ENCODE results near the gene WSCD1. TPM values are rescaled to one million over a fixed set of nuclear protein-coding genes. Genes with fewer than 3 reads are reported as not detected.

WSCD1 gene
- total and polyA plus RNA-seq, 3 experiments from 2014 or later: 0.13 to 0.35 TPM; not detected in 1

GRCh38 chr17:6035801-6036394 lies 34.3 kb upstream of the WSCD1 start:
- Histone ChIP-seq H3K27me3 (ENCODE audit: insufficient read depth, low read length, poor library complexity, severe bottlenecking) (no peaks in the 10 kb centered on the region), H3K9me3 (ENCODE audit: low read length) (no peaks in the 10 kb centered on the region), H3K36me3 (ENCODE audit: insufficient read depth, low read length) (no peaks in the 10 kb centered on the region), H3K27ac (ENCODE audit: low read depth, low read length) (no peak overlapping the region), H3K4me3 (ENCODE audit: low read length) (no peak overlapping the region), H3K4me1 (ENCODE audit: insufficient read depth, low read length) (no peaks in the 10 kb centered on the region)
- Mint-ChIP-seq H3K4me3 (no peak overlapping the region), H3K4me1 (no peaks in the 10 kb centered on the region), H3K27me3 (peaks cover 2 to 19% of the 10 kb centered on the region in 2 donors), H3K27ac (no peak overlapping the region), H3K36me3 (no peaks in the 10 kb centered on the region), H3K9me3 (no peaks in the 10 kb centered on the region)
- CTCF ChIA-PET: interaction anchor here (1.2 kb wide), 1 partner anchor 11 kb away, joined by 3 read pairs; no protein-coding TSS in a partner anchor
- no peak for DNase-seq
- POLR2A ChIA-PET: no interaction called here

GRCh38 chr17:6040504-6040903 lies 29.7 kb upstream of the WSCD1 start:
- POLR2A ChIA-PET: no interaction called here
- no peaks in the 10 kb centered on the region for H3K27me3 ChIP-seq (ENCODE audit: insufficient read depth, low read length, poor library complexity, severe bottlenecking)
- H3K27me3 Mint-ChIP-seq: peaks cover 5 to 7% of the 10 kb centered on the region in 2 donors
- H3K4me3 Mint-ChIP-seq: peak overlapping the region in 1 of 7 donors; percentile 62
- CTCF ChIA-PET: no interaction called here
- no peak overlapping the region for H3K4me3 ChIP-seq (ENCODE audit: low read length)
- H3K9me3 ChIP-seq (ENCODE audit: low read length): no peaks in the 10 kb centered on the region
- no peak overlapping the region for H3K27ac Mint-ChIP-seq
- no peaks in the 10 kb centered on the region for H3K36me3 ChIP-seq (ENCODE audit: insufficient read depth, low read length)
- no peaks in the 10 kb centered on the region for H3K36me3 Mint-ChIP-seq
- H3K9me3 Mint-ChIP-seq: no peaks in the 10 kb centered on the region
- no peak for DNase-seq
- H3K4me1 ChIP-seq (ENCODE audit: insufficient read depth, low read length): no peaks in the 10 kb centered on the region
- no peak overlapping the region for H3K27ac ChIP-seq (ENCODE audit: low read depth, low read length)
- no peaks in the 10 kb centered on the region for H3K4me1 Mint-ChIP-seq

- peaks cover 5 to 7% of the 10 kb centered on the region in 2 donors for H3K27me3 Mint-ChIP-seq
- no peaks in the 10 kb centered on the region for H3K9me3 Mint-ChIP-seq
- ChIA-PET CTCF (no interaction called here), POLR2A (no interaction called here)
- H3K9me3 ChIP-seq (ENCODE audit: low read length): no peaks in the 10 kb centered on the region
- H3K4me1 Mint-ChIP-seq: no peaks in the 10 kb centered on the region
- no peaks in the 10 kb centered on the region for H3K36me3 ChIP-seq (ENCODE audit: insufficient read depth, low read length)
- no peak overlapping the region for H3K4me3 ChIP-seq (ENCODE audit: low read length)
- no peaks in the 10 kb centered on the region for H3K27me3 ChIP-seq (ENCODE audit: insufficient read depth, low read length, poor library complexity, severe bottlenecking)
- H3K27ac ChIP-seq (ENCODE audit: low read depth, low read length): no peak overlapping the region
- no peak overlapping the region for H3K27ac Mint-ChIP-seq
- no peaks in the 10 kb centered on the region for H3K36me3 Mint-ChIP-seq
- H3K4me3 Mint-ChIP-seq: no peak overlapping the region
- no peaks in the 10 kb centered on the region for H3K4me1 ChIP-seq (ENCODE audit: insufficient read depth, low read length)
- no peak for DNase-seq
Measured at GRCh38 chr17:6041246-6041645, 28.9 kb upstream of the WSCD1 start.

- no peaks in the 10 kb centered on the region for H3K4me1 Mint-ChIP-seq
- ChIA-PET POLR2A (no interaction called here), CTCF (no interaction called here)
- no peak overlapping the region for H3K4me3 Mint-ChIP-seq
- H3K27ac ChIP-seq (ENCODE audit: low read depth, low read length): no peak overlapping the region
- H3K27me3 ChIP-seq (ENCODE audit: insufficient read depth, low read length, poor library complexity, severe bottlenecking): no peaks in the 10 kb centered on the region
- no peak for DNase-seq
- H3K9me3 Mint-ChIP-seq: no peaks in the 10 kb centered on the region
- H3K27ac Mint-ChIP-seq: no peak overlapping the region
- H3K27me3 Mint-ChIP-seq: peaks cover 5 to 10% of the 10 kb centered on the region in 2 donors
- no peak overlapping the region for H3K4me3 ChIP-seq (ENCODE audit: low read length)
- H3K36me3 Mint-ChIP-seq: no peaks in the 10 kb centered on the region
- no peaks in the 10 kb centered on the region for H3K36me3 ChIP-seq (ENCODE audit: insufficient read depth, low read length)
- H3K9me3 ChIP-seq (ENCODE audit: low read length): no peaks in the 10 kb centered on the region
- no peaks in the 10 kb centered on the region for H3K4me1 ChIP-seq (ENCODE audit: insufficient read depth, low read length)
Measured at GRCh38 chr17:6043405-6043804, 26.8 kb upstream of the WSCD1 start.

GRCh38 chr17:6044261-6044660 lies 25.9 kb upstream of the WSCD1 start:
- no peaks in the 10 kb centered on the region for H3K36me3 Mint-ChIP-seq
- Histone ChIP-seq H3K27me3 (ENCODE audit: insufficient read depth, low read length, poor library complexity, severe bottlenecking) (no peaks in the 10 kb centered on the region), H3K9me3 (ENCODE audit: low read length) (no peaks in the 10 kb centered on the region), H3K4me3 (ENCODE audit: low read length) (no peak overlapping the region), H3K36me3 (ENCODE audit: insufficient read depth, low read length) (no peaks in the 10 kb centered on the region), H3K27ac (ENCODE audit: low read depth, low read length) (no peak overlapping the region), H3K4me1 (ENCODE audit: insufficient read depth, low read length) (no peaks in the 10 kb centered on the region)
- no peak for DNase-seq
- peaks cover 5 to 10% of the 10 kb centered on the region in 2 donors for H3K27me3 Mint-ChIP-seq
- no peaks in the 10 kb centered on the region for H3K9me3 Mint-ChIP-seq
- no peak overlapping the region for H3K27ac Mint-ChIP-seq
- ChIA-PET CTCF (no interaction called here), POLR2A (no interaction called here)
- H3K4me3 Mint-ChIP-seq: no peak overlapping the region
- no peaks in the 10 kb centered on the region for H3K4me1 Mint-ChIP-seq

GRCh38 chr17:6045621-6046357 lies 24.4 kb upstream of the WSCD1 start:
- Histone ChIP-seq H3K4me1 (ENCODE audit: insufficient read depth, low read length) (no peaks in the 10 kb centered on the region), H3K27ac (ENCODE audit: low read depth, low read length) (no peak overlapping the region), H3K27me3 (ENCODE audit: insufficient read depth, low read length, poor library complexity, severe bottlenecking) (no peaks in the 10 kb centered on the region), H3K36me3 (ENCODE audit: insufficient read depth, low read length) (no peaks in the 10 kb centered on the region), H3K4me3 (ENCODE audit: low read length) (no peak overlapping the region), H3K9me3 (ENCODE audit: low read length) (no peaks in the 10 kb centered on the region)
- CTCF ChIA-PET: no interaction called here
- POLR2A ChIA-PET: no interaction called here
- no peak for DNase-seq
- H3K36me3 Mint-ChIP-seq: no peaks in the 10 kb centered on the region
- H3K4me1 Mint-ChIP-seq: no peaks in the 10 kb centered on the region
- no peaks in the 10 kb centered on the region for H3K9me3 Mint-ChIP-seq
- H3K27ac Mint-ChIP-seq: no peak overlapping the region
- H3K4me3 Mint-ChIP-seq: no peak overlapping the region
- H3K27me3 Mint-ChIP-seq: peaks cover 5 to 6% of the 10 kb centered on the region in 2 donors

GRCh38 chr17:6046431-6046830 lies 23.7 kb upstream of the WSCD1 start:
- no peaks in the 10 kb centered on the region for H3K9me3 Mint-ChIP-seq
- no peaks in the 10 kb centered on the region for H3K36me3 Mint-ChIP-seq
- H3K4me3 Mint-ChIP-seq: no peak overlapping the region
- H3K4me3 ChIP-seq (ENCODE audit: low read length): no peak overlapping the region
- CTCF ChIA-PET: no interaction called here
- POLR2A ChIA-PET: no interaction called here
- no peak overlapping the region for H3K27ac ChIP-seq (ENCODE audit: low read depth, low read length)
- no peaks in the 10 kb centered on the region for H3K9me3 ChIP-seq (ENCODE audit: low read length)
- H3K27me3 ChIP-seq (ENCODE audit: insufficient read depth, low read length, poor library complexity, severe bottlenecking): no peaks in the 10 kb centered on the region
- no peaks in the 10 kb centered on the region for H3K4me1 Mint-ChIP-seq
- no peaks in the 10 kb centered on the region for H3K36me3 ChIP-seq (ENCODE audit: insufficient read depth, low read length)
- H3K27ac Mint-ChIP-seq: no peak overlapping the region
- peaks cover 6 to 7% of the 10 kb centered on the region in 2 donors for H3K27me3 Mint-ChIP-seq
- no peak for DNase-seq
- H3K4me1 ChIP-seq (ENCODE audit: insufficient read depth, low read length): no peaks in the 10 kb centered on the region

GRCh38 chr17:6046931-6047330 lies 23.2 kb upstream of the WSCD1 start:
- no peak overlapping the region for H3K4me3 Mint-ChIP-seq
- ChIA-PET POLR2A (no interaction called here), CTCF (no interaction called here)
- Histone ChIP-seq H3K27me3 (ENCODE audit: insufficient read depth, low read length, poor library complexity, severe bottlenecking) (no peaks in the 10 kb centered on the region), H3K4me1 (ENCODE audit: insufficient read depth, low read length) (no peaks in the 10 kb centered on the region), H3K36me3 (ENCODE audit: insufficient read depth, low read length) (no peaks in the 10 kb centered on the region), H3K4me3 (ENCODE audit: low read length) (no peak overlapping the region), H3K9me3 (ENCODE audit: low read length) (no peaks in the 10 kb centered on the region), H3K27ac (ENCODE audit: low read depth, low read length) (no peak overlapping the region)
- no peak for DNase-seq
- H3K27me3 Mint-ChIP-seq: peaks cover 9% of the 10 kb centered on the region in 2 donors
- H3K36me3 Mint-ChIP-seq: no peaks in the 10 kb centered on the region
- H3K4me1 Mint-ChIP-seq: no peaks in the 10 kb centered on the region
- H3K27ac Mint-ChIP-seq: no peak overlapping the region
- H3K9me3 Mint-ChIP-seq: no peaks in the 10 kb centered on the region

Measured in CD8-positive, alpha-beta memory T cell (primary cell).